ENCODE results near the gene ARHGEF25.
"Not testable (repeated sequence)": the region's sequence is repeated elsewhere in the genome, so short reads cannot be mapped to it uniquely, and the experiment has no call there.

The ARHGEF25 gene

DNA sequence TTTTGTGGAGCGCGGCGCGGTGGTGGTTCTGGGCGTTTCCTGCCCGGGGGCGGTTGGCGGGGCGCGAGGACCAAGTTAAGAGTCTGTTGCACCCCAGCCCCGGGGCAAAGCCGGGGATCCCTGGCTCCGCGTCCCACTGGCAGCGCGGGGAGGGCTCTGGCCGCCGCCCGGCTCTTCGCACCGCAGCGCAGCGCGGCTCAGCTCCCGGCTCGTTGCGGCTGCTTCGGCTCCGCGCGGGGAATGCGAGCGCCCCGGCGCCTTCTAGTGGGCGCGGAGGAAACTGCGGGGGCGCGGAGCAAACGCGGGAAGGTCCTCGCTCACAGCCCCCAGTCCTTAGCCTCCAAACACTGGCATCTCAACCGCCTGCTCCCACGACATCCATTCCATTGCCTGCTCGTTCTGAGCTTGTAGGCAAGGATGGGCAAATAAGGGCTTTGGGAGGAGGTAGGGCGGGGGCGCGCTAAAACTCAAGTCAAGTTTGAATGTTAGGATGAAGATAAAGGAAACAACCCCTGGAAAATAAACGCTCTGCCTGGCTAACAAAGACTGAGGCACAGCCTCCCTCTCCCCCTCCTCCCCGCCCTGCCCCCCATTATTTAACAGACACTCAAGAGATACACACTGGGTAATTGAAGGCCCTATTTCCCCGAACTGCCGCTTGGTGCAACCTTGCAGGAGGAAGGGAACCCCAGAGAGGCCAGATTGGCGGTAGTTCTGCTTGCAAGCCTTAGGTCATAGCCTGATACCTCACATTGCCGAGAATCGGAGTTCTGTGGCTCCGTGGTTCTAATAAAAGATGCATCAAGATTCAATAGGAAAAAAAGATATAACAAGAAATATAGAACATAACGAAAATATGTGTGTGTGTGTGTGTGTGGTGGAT is 22.0 kb downstream of the ARHGEF25 start, which contains the start of gene B4GALNT1:
TSS of gene B4GALNT1 (minus strand) at position 244 of the 883 bp plus-strand sequence. CDS start 1,069 bp downstream, outside the sequence.
- peak; percentile 53 for DNase-seq (ENCODE audit: low read depth)
- TF ChIP-seq, protein P1, sequence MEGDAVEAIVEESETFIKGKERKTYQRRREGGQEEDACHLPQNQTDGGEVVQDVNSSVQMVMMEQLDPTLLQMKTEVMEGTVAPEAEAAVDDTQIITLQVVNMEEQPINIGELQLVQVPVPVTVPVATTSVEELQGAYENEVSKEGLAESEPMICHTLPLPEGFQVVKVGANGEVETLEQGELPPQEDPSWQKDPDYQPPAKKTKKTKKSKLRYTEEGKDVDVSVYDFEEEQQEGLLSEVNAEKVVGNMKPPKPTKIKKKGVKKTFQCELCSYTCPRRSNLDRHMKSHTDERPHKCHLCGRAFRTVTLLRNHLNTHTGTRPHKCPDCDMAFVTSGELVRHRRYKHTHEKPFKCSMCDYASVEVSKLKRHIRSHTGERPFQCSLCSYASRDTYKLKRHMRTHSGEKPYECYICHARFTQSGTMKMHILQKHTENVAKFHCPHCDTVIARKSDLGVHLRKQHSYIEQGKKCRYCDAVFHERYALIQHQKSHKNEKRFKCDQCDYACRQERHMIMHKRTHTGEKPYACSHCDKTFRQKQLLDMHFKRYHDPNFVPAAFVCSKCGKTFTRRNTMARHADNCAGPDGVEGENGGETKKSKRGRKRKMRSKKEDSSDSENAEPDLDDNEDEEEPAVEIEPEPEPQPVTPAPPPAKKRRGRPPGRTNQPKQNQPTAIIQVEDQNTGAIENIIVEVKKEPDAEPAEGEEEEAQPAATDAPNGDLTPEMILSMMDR (IDR thresholded peaks at IDR 0.05; ENCODE audit: low read length, missing control alignments), result peak; percentile 64
- peak within 1 kb of the TSS; percentile 51 for H3K4me3 ChIP-seq (replicated peaks; ENCODE audit: low read depth, low read length)

DNA sequence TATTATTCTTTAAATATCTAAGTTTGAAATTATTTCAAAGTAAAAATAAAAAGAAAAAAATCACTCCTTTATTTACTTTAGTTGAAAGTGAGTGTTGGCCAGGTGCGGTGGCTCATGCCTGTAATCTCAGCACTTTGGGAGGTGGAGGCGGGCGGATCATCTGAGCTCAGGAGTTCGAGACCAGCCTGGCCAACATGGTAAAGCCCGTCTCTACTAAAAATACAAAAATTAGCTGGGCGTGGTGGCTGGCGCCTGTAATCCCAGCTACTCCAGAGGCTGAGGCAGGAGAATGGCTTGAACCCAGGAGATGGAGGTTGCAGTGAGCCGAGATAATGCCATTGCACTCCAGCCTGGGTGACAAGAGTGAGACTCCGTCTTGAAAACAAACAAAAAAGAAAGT is 25.5 kb downstream of the ARHGEF25 start:
- not testable (repeated sequence) for DNase-seq (ENCODE audit: low read depth); H3K4me3 ChIP-seq (replicated peaks; ENCODE audit: low read depth, low read length)

DNA sequence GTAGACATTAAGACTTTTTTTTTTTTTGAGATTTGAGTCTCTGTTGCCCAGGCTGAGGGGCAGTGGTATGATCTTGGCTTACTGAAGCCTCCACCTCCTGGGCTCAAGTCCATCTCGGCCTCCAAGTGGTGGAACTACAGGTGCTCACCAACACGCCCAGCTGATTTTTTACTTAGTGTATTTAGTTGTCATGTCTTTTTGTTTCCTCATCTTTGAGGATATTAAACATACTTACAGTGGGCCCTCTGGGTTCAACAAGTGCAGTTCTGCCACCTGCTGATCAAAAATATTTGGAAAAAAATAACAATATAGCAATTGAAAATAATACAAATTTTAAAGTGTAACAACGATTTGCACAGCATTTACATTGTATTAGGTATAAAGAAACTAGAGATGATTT is 26.1 kb downstream of the ARHGEF25 start:
- TF ChIP-seq, protein P1 (IDR thresholded peaks at IDR 0.05; ENCODE audit: low read length, missing control alignments), result no peak
- DNase-seq (ENCODE audit: low read depth), result no peak
- no peak overlapping the region for H3K4me3 ChIP-seq (replicated peaks; ENCODE audit: low read depth, low read length)

DNA sequence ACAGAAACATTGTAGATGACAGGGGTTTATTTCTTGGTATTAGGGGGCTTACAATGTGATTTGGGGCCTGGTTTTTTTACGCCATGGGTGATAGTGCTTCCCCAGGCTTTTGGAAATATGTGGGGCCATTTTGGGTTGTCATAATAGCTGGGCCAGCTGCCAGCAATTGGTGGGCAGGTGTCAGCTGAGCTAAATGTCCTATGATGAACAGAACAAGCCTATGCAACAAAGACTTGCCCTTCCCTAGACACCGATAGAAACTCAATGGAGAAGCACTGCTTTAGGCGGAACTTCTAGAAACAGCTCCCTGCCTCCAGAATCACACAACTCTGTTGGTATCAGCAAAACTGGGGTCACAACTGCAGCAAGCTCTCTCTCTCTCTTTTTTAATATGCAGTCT is 26.9 kb downstream of the ARHGEF25 start:
- TF ChIP-seq, protein P1 (IDR thresholded peaks at IDR 0.05; ENCODE audit: low read length, missing control alignments), result no peak
- no peak overlapping the region for H3K4me3 ChIP-seq (replicated peaks; ENCODE audit: low read depth, low read length)
- no peak for DNase-seq (ENCODE audit: low read depth)

DNA sequence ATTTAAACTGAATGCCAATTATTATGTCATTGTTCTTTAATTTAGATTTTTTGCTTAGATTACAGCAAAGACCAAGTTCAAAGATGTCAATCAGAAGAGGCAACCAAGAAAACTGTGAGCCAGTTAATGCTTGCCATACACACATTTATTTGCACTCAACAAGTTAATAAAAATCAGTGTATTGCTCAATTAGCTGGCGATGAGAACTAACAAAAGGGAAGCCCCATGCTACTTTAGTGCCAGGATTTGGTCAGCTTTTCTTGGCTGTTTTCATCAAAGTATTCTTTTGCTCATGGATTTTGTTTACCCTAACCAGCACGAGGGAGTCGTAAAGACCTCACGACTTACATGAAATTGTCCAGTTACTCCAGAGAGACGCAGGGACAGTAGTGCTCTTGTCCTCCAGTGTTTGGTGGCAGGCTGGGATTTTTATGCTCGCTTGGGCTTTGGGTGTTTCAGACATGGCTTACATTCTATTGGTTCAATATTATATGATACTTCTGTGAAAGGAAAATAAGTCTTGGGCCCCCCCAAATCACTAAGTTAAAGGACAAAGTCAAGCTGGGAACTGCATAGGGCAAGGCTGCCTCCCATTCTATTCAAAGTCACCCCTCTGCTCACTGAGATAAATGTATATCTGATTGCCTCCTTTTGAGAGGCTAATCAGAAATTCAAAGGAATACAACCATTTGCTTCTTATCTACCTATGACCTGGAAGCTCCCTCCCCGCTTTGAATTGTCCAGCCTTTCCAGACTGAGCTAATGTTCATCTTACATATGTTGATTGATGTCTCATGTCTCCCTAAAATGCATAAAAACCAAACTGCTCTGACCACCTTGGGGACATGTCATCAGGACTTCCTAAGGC is 29.2 kb downstream of the ARHGEF25 start:
- DNase-seq (ENCODE audit: low read depth), result no peak
- TF ChIP-seq, protein P1 (IDR thresholded peaks at IDR 0.05; ENCODE audit: low read length, missing control alignments), result no peak
- no peak overlapping the region for H3K4me3 ChIP-seq (replicated peaks; ENCODE audit: low read depth, low read length)

DNA sequence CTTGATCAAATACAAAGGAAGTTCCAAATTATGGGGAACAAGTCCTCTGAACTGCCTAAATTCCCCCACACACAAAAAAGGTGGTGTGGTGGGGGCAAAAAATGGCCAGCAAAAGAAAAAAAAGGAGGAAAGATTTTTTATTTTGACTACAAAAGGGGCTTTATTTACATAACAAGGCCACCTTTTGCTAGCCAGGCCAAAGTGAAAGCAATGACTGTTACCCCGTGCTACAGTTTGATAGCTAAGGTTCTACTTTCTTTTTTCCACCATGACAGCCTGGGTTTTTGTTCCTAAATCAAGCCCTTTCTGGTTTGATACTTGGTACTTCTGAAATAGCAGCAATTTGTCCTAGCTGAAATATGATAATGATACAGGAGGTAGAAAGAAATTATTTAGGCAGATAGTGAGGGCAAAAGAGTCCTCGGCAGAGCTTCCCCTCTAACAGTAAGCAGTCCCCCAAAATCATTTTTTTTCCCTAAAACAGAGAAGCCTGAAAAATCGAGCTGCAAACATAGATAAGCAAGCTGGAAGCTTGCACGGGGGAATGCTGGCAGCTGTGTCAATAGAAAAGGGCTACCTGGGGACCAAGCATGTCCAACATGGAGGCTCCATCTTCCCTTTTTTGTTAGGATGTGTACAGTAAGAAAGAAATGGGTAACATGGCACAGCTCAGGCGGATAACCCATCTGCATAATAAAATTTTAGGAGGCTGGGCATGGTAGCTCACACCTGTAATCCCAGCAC is 30.6 kb downstream of the ARHGEF25 start:
- DNase-seq (ENCODE audit: low read depth), result no peak
- TF ChIP-seq, protein P1 (IDR thresholded peaks at IDR 0.05; ENCODE audit: low read length, missing control alignments), result no peak

DNA sequence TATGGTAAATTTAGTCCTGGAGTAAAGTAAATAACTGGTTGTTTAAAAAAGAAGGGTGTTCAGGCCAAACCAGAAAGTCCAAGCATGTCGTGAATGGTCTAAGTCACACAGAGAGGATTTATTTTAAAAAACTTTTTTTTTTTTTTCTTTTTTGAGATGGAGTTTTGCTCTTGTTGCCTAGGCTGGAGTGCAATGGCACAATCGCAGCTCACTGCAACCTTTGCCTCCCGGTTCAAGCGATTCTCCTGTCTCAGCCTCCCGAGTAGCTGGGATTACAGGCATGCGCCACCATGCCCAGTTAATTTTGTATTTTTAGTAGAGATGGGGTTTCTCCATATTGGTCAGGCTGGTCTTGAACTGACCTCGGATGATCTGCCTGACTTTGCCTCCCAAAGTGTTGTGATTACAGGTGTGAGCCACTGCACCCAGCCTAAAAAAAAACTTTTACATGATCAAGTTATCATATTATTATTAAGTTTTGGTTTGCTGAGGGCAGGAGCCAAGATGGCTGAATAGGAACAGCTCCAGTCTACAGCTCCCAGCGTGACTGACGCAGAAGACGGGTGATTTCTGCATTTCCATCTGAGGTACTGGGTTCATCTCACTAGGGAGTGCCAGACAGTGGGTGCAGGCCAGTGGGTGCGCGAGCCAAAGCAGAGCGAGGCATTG is 34.9 kb downstream of the ARHGEF25 start:
- not testable (repeated sequence) for DNase-seq (ENCODE audit: low read depth); H3K4me3 ChIP-seq (replicated peaks; ENCODE audit: low read depth, low read length)

More for the DNA sequence above, 30.6 kb downstream of the ARHGEF25 start:
- no peak overlapping the region for H3K4me3 ChIP-seq (replicated peaks; ENCODE audit: low read depth, low read length)

DNA sequence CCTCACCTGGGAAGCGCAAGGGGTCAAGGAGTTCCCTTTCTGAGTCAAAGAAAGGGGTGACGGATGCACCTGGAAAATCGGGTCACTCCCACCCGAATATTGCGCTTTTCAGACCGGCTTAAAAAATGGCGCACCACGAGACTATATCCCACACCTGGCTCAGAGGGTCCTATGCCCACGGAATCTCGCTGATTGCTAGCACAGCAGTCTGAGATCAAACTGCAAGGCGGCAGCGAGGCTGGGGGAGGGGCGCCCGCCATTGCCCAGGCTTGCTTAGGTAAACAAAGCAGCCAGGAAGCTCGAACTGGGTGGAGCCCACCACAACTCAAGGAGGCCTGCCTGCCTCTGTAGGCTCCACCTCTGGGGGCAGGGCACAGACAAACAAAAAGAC is 35.4 kb downstream of the ARHGEF25 start:
- not testable (repeated sequence) for DNase-seq (ENCODE audit: low read depth); H3K4me3 ChIP-seq (replicated peaks; ENCODE audit: low read depth, low read length)

All from fibroblast of pulmonary artery (primary cell).